NOMO-1 (cell line): ENCODE results near the gene GRAP2.
"Not testable (repeated sequence)": the region's sequence is repeated elsewhere in the genome, so short reads cannot be mapped to it uniquely, and the experiment has no call there.

Experiments used
- DNase-seq, 2 experiments: peaks; one replicate each; lab custom pipeline; 2025; ENCODE audit not compliant: unreplicated experiment in 2 of 2; lab: John Stamatoyannopoulos, UW

The GRAP2 gene

GRCh38 chr22:39942439-39943230, 41.8 kb downstream of the GRAP2 start:
- DNase-seq: peak; percentile 91 to 98

GRCh38 chr22:39943337-39943736, 42.5 kb downstream of the GRAP2 start:
- DNase-seq: no peak

GRCh38 chr22:39943953-39944872, 43.3 kb downstream of the GRAP2 start:
- DNase-seq: no peak

GRCh38 chr22:39946126-39946502, 45.2 kb downstream of the GRAP2 start:
- no peak for DNase-seq

GRCh38 chr22:39946503-39947219, 45.8 kb downstream of the GRAP2 start:
- DNase-seq: peak; percentile 57 to 88

GRCh38 chr22:39947220-39948216, 46.6 kb downstream of the GRAP2 start:
- DNase-seq: no peak

GRCh38 chr22:39949964-39950737, 49.3 kb downstream of the GRAP2 start:
- DNase-seq: no peak

- not testable (repeated sequence) for DNase-seq
Measured at GRCh38 chr22:39951603-39952293, 50.9 kb downstream of the GRAP2 start.

- DNase-seq: no peak
Measured at GRCh38 chr22:39952347-39952746, 51.5 kb downstream of the GRAP2 start.

GRCh38 chr22:39953101-39953500, 52.2 kb downstream of the GRAP2 start:
- DNase-seq: no peak

- no peak for DNase-seq
Measured at GRCh38 chr22:39954584-39955055, 53.7 kb downstream of the GRAP2 start.

GRCh38 chr22:39955675-39956074, 54.8 kb downstream of the GRAP2 start:
- DNase-seq: no peak

GRCh38 chr22:39956932-39957664, 56.2 kb downstream of the GRAP2 start:
- peak; percentile 64 to 96 for DNase-seq

GRCh38 chr22:39958009-39958711, 57.3 kb downstream of the GRAP2 start:
- no peak for DNase-seq

- DNase-seq: no peak
Measured at GRCh38 chr22:39958949-39959639, 58.2 kb downstream of the GRAP2 start.

GRCh38 chr22:39959640-39960447, 59.0 kb downstream of the GRAP2 start, which contains the start of gene TMA7B:
TMA7B (plus strand) TSS chr22:39960397; CDS start chr22:39964375, 3,978 bp downstream.
- DNase-seq: peak in 1 of 2 experiments; percentile 22
